Activated CD4-positive, alpha-beta T cell treated with anti-CD3 and anti-CD28 coated beads for 4 hours (primary cell): ENCODE measurements around the gene SYNGAP1.

Experiments used
- DNase-seq, 2 donors: peaks; one replicate each; pipeline ENCODE4 v3.0.0-alpha.2; 2020

Gene SYNGAP1

GRCh38 chr6:33424855-33425667 lies 5.2 kb downstream of the SYNGAP1 start:
- DNase-seq: no peak

GRCh38 chr6:33425668-33426577 lies 6.1 kb downstream of the SYNGAP1 start:
- peak; percentile 83 to 84 for DNase-seq

DNA sequence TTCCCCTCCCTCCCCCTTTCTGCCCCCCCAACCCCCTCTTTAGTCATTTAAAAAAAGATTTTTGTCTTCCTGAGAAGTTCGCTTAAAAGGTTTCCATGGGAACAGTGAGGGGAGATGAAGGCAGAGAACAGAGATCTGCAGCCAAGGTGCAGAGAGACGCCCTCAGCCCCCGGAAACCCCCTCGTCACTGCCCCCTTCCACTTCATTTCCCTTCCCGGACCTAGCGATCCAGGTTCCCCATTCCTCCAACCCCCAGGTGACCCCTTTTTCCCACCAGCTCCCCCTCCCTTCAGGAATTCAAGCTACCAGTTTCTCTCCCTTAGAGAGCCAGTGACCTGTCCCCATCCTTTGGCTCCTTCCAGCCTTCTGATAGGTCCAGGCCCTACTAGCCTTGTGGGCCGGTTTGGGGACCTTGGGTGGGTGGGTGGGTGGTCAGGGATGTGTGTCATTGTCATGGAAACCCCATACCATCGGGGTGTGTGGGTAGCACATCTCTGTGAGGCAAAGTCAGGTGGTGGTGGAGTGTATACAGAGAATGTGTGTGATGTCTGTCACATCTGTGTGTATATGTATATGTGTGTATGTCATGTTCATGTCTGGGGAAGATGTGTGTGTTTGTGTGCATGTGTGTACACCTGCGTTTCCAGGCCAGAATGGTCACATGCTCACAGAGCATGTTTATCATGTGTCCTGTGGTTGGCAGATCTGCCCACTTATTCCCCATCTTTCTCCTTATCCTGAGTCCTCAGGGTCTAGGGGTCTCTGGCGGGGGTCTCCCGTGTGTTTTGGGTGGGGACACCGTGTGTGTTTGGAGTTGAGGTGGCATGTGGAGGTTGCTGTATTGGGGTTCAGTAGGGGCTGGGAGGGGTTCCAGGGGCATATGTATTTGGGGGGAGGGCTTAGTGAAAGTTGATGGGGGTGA lies 7.0 kb downstream of the SYNGAP1 start:
- DNase-seq: peak; percentile 31 to 33

GRCh38 chr6:33427585-33428223 lies 7.8 kb downstream of the SYNGAP1 start:
- peak; percentile 70 to 74 for DNase-seq

- peak; percentile 22 to 36 for DNase-seq
These were observed 8.5 kb downstream of the SYNGAP1 start for GRCh38 chr6:33428224-33428965.

DNA sequence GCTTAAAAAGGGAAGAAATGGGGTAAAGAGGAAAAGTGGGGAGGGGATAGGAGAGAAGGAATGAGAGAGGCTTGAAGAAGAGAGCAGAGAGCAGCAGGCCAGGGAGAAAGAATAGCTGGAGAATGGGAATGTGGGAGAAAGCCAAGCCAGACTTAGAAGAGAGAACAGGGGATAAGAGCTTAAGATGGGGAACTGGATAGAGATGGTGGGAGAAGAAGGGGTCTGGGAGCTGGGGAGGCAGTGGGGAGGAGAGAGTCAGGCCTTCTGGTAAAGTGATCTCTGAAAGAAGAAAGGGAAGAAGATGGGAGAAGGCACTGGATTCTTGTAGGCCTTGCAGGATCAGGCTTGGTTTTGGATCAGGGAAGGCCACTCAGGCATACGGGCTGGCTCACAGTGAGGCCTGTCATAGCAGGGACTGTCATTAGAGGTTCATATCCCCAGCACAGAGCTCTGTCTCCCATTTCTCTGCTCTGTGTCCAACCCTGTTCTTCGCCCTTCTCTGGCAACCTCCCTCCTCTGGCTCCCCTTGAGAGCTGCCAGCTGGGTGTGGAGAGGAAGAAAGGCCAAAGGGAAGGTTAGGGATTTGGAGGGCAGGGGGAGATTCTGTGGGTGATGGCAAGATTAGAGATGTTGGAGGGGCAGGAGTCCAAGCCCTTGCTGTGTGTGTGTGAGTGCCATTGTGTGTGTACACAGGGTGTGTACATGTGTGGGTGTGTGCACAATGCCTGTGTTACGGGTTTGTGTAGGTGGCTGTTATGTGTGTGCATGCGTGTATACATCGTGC lies 9.3 kb downstream of the SYNGAP1 start:
- no peak for DNase-seq

- DNase-seq: no peak
These were observed 9.8 kb downstream of the SYNGAP1 start for GRCh38 chr6:33429750-33430052.

GRCh38 chr6:33430334-33430733 lies 10.5 kb downstream of the SYNGAP1 start:
- DNase-seq: no peak

DNA sequence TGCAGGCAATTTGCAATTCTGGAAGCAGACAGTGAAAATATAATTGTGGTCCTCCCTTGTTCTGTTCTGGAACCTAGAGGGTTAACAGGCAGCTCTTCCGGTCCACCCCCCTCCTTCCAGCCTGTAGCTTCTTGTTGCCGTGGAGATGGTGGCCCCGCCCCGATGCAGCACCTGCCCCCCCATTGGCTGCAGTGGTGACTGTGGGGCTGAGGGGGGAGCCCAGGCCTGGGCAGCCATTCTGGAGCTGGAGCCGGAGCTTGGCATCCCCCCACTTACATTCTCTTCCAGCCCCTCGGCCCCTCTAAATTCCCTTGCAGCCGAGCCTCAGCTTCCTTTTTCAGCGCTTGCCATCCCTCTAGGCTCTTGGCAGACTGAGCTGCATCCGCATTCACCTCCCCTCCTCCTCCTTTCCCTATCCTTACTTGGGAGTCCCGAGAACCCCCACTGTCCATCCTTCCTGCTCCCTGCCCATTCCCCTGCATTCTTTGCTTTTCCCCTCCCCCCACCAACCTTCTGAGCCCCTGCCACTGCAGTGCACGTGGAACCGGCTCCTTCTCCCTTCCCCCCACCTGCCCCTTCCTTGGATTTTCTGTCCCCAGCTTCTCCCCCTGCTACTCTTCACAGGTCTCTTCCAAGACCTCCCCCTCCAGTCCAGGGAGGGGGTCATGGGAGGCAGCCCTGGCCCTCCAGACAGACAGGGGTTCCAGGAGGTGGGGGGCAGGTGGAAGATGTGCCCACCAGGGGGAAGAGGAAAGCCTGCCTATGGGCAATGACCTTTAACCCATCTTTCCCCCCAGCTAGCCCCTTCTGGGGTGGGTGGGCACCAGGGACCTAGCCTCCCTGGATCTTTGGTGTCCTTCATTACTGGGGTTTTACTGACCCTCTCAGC lies 11.4 kb downstream of the SYNGAP1 start:
- DNase-seq: peak; percentile 74 to 76

- no peak for DNase-seq
These were observed 12.1 kb downstream of the SYNGAP1 start for GRCh38 chr6:33431880-33432541.

- DNase-seq: no peak
These were observed 12.7 kb downstream of the SYNGAP1 start for GRCh38 chr6:33432546-33432945.

GRCh38 chr6:33433001-33433543 lies 13.2 kb downstream of the SYNGAP1 start:
- DNase-seq: no peak

DNA sequence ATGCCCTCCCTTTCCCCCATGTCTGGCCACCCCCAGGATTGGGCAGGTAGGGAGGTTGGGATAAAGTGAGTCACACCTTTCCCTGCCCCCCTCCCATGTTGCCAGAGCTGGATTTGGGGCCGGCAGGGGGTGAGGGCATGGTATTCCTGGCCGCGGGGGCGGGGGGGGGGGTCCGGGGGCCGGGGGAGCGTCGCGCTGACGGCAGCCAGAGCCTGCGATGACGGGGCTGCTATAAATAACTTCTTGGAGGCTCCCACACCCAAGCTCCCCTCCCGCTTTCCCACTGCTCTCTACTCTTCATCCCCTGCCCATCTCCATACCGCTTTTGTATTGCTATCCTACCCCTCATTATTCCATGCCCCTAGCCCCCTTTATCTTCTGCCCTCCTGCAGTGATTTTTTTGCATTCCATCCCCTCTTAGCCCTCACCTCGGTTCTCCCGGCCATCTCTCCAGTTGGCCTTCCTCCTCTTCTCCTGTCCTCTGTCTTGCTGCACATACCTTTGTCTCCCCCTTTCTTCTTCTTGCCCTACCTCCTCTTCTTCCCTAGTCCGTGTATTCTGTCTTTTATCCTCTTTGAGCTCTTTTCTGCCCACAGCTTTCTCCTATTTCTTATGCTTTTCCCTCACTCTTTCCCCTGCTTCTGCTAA lies 13.8 kb downstream of the SYNGAP1 start:
- no peak for DNase-seq

DNA sequence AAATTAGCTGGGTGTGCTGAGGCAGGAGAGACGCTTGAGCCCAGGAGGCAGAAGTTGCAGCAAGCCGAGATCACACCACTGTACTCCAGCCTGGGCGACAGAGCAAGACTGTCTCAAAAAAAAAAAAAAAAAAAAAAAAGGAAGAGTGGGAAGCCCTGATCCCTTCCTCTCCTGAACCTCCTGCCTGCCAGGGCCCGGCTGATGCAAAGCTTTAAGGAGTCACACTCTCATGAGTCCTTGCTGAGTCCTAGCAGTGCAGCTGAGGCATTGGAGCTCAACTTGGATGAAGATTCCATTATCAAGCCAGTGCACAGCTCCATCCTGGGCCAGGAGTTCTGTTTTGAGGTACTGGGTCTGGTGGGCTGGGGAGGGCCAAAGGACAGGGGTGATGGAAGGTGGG lies 15.1 kb downstream of the SYNGAP1 start:
- no peak for DNase-seq

- DNase-seq: no peak
These were observed 17.8 kb downstream of the SYNGAP1 start for GRCh38 chr6:33437666-33438065.

GRCh38 chr6:33438978-33439594 lies 19.2 kb downstream of the SYNGAP1 start:
- no peak for DNase-seq

GRCh38 chr6:33439956-33440648 lies 20.2 kb downstream of the SYNGAP1 start:
- no peak for DNase-seq
